T-helper 2 cell treated with Interferon-gamma antibody and Interleukin-4, amounts not matched to agents 5 μg/mL and 100 μg/mL, for 36 hours (primary cell): Measurements from ENCODE around the gene CA6.
A peak's percentile ranks its signal among the peaks of the same experiment; 100 is the strongest.
"Not testable (repeated sequence)": the region's sequence is repeated elsewhere in the genome, so short reads cannot be mapped to it uniquely, and the experiment has no call there.

Source experiments
- DNase-seq: peaks from one replicate; pipeline ENCODE4 v3.0.0; 2021; ENCODE audit warnings: low spot score
- H3K27ac Mint-ChIP-seq: one replicate; pipeline ENCODE4 v1.8.0; 2021; ENCODE audit warnings: mild to moderate bottlenecking, mixed read lengths
- H3K27me3 Mint-ChIP-seq: one replicate; pipeline ENCODE4 v1.8.0; 2021; ENCODE audit warnings: low read depth, mixed read lengths
- H3K36me3 Mint-ChIP-seq: one replicate; pipeline ENCODE4 v1.8.0; 2021; ENCODE audit warnings: low read depth, mixed read lengths
- H3K4me1 Mint-ChIP-seq: one replicate; pipeline ENCODE4 v1.8.0; 2021; ENCODE audit warnings: low read depth, mixed read lengths
- H3K4me3 Mint-ChIP-seq: one replicate; pipeline ENCODE4 v1.8.0; 2022; ENCODE audit warnings: mild to moderate bottlenecking, moderate library complexity, mixed read lengths
- H3K9me3 Mint-ChIP-seq: one replicate; pipeline ENCODE4 v1.8.0; 2021; ENCODE audit warnings: mixed read lengths

The CA6 gene

DNA sequence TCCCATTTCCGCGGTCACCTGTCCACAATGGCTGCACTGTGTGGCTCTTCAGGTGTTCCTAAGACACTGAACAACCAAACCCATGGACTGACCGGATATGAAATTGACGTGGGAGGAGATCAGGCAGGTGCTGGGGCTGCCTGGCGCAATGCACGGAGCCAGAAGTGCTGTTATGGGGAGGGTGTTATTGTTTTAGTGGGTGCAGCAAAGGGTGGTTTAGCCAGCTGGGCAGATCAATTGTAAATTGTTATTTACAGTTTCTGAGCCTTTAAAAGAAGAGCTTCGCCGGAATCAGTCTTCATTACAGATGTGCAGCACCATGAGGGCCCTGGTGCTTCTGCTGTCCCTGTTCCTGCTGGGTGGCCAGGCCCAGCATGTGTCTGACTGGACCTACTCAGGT, at the start of gene CA6:
Gene CA6, plus strand, starts transcription at position 301 of the 400 bp plus-strand sequence. Its CDS starts 19 bp downstream, at position 320.
- no peak for DNase-seq
- no peaks in the 10 kb centered on the region for H3K9me3 Mint-ChIP-seq
- peaks cover 3% of the 10 kb centered on the region for H3K36me3 Mint-ChIP-seq
- H3K27ac Mint-ChIP-seq: peak within 1 kb of the TSS; percentile 96
- H3K4me1 Mint-ChIP-seq: peaks cover 63% of the 10 kb centered on the region
- peak within 1 kb of the TSS; percentile 66 for H3K4me3 Mint-ChIP-seq
- no peaks in the 10 kb centered on the region for H3K27me3 Mint-ChIP-seq

- H3K27ac Mint-ChIP-seq, H3K4me3 Mint-ChIP-seq, DNase-seq, H3K9me3 Mint-ChIP-seq, H3K27me3 Mint-ChIP-seq: not testable (repeated sequence)
- Mint-ChIP-seq H3K4me1 (peaks cover 24% of the 10 kb centered on the region), H3K36me3 (peaks cover 18% of the 10 kb centered on the region)
These were observed 48.9 kb upstream of the CA6 start for GRCh38 chr1:8896775-8897174.

DNA sequence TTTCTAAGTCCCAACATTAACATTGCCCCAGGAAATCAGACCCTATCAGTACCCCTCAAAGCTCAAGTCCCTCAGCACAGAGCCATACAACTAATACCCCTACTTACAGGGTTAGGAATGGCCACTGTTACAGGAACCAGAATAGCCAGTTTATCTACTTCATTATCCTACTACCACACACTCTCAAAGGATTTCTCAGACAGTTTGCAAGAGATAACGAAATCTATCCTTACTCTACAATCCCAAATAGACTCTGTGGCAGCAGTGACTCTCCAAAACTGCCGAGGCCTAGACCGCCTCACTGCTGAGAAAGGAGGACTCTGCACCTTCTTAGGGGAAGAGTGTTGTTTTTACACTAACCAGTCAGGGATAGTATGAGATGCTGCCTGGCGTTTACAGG, 48.2 kb upstream of the CA6 start:
- not testable (repeated sequence) for H3K27me3 Mint-ChIP-seq, H3K27ac Mint-ChIP-seq, DNase-seq, H3K4me3 Mint-ChIP-seq, H3K9me3 Mint-ChIP-seq
- Mint-ChIP-seq H3K4me1 (peaks cover 25% of the 10 kb centered on the region), H3K36me3 (peaks cover 19% of the 10 kb centered on the region)

GRCh38 chr1:8898418-8898817, 47.2 kb upstream of the CA6 start:
- peaks cover 19% of the 10 kb centered on the region for H3K36me3 Mint-ChIP-seq
- H3K4me3 Mint-ChIP-seq: peak overlapping the region; percentile 57
- H3K27ac Mint-ChIP-seq: peak overlapping the region; percentile 96

DNA sequence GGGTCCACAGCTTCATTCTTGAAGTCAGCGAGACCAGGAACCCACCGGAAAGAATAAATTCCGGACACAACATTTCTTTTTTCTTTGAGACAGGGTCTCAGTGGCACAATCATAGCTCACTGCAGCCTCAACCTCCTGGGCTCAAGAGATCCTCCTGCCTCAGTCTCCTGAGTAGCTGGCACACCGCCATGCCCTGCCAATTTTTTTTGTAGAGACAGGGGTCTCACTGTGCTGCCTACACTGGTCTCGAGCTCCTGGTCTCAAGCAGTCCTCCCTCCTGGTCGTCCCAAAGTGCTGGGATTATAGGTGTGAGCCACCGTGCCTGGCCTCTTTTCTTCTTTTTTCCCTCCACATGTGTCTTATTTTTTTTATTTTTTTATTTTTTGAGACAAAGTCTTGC, 46.6 kb upstream of the CA6 start:
- peaks cover 19% of the 10 kb centered on the region for H3K36me3 Mint-ChIP-seq
- no peak for DNase-seq
- H3K27me3 Mint-ChIP-seq: no peaks in the 10 kb centered on the region
- peaks cover 10% of the 10 kb centered on the region for H3K9me3 Mint-ChIP-seq
- peaks cover 32% of the 10 kb centered on the region for H3K4me1 Mint-ChIP-seq
- no peak overlapping the region for H3K4me3 Mint-ChIP-seq
- H3K27ac Mint-ChIP-seq: peak overlapping the region; percentile 96

More at GRCh38 chr1:8898418-8898817, 47.2 kb upstream of the CA6 start:
- DNase-seq, H3K9me3 Mint-ChIP-seq, H3K27me3 Mint-ChIP-seq: not testable (repeated sequence)
- H3K4me1 Mint-ChIP-seq: peaks cover 29% of the 10 kb centered on the region

- peak overlapping the region; percentile 96 for H3K27ac Mint-ChIP-seq
- H3K36me3 Mint-ChIP-seq: peaks cover 19% of the 10 kb centered on the region
- not testable (repeated sequence) for H3K27me3 Mint-ChIP-seq, H3K4me3 Mint-ChIP-seq, H3K9me3 Mint-ChIP-seq, DNase-seq
- H3K4me1 Mint-ChIP-seq: peaks cover 32% of the 10 kb centered on the region
These were observed 45.0 kb upstream of the CA6 start for GRCh38 chr1:8900684-8901083.

DNA sequence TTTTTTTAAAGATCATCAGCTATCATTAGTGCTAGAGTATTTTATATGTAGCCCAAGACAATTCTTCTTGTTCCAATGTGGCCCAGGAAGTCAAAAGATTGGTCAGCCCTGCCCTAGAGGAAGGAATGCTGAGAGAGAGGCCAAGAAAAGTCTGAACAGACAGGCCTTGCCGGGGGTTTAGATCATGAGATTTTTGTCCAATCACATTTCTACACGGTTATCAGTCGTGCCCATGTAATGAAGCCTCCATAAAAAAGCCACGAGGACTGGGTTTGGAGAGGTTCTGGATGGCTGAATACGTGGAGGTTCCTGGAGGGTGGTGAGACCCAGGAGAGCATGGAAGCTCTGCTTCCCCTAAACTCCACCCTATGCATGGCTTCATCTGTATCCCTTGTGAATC, 42.9 kb upstream of the CA6 start:
- Mint-ChIP-seq H3K4me1 (peaks cover 37% of the 10 kb centered on the region), H3K27me3 (no peaks in the 10 kb centered on the region), H3K9me3 (peaks cover 10% of the 10 kb centered on the region), H3K4me3 (no peak overlapping the region), H3K36me3 (peaks cover 19% of the 10 kb centered on the region), H3K27ac (peak overlapping the region; percentile 69)
- DNase-seq: no peak

- H3K36me3 Mint-ChIP-seq: peaks cover 14% of the 10 kb centered on the region
- peaks cover 7% of the 10 kb centered on the region for H3K9me3 Mint-ChIP-seq
- peaks cover 38% of the 10 kb centered on the region for H3K4me1 Mint-ChIP-seq
- H3K27me3 Mint-ChIP-seq: no peaks in the 10 kb centered on the region
- no peak overlapping the region for H3K4me3 Mint-ChIP-seq
- peak; percentile 37 for DNase-seq
- H3K27ac Mint-ChIP-seq: no peak overlapping the region
These were observed 42.3 kb upstream of the CA6 start for GRCh38 chr1:8903410-8903809.

DNA sequence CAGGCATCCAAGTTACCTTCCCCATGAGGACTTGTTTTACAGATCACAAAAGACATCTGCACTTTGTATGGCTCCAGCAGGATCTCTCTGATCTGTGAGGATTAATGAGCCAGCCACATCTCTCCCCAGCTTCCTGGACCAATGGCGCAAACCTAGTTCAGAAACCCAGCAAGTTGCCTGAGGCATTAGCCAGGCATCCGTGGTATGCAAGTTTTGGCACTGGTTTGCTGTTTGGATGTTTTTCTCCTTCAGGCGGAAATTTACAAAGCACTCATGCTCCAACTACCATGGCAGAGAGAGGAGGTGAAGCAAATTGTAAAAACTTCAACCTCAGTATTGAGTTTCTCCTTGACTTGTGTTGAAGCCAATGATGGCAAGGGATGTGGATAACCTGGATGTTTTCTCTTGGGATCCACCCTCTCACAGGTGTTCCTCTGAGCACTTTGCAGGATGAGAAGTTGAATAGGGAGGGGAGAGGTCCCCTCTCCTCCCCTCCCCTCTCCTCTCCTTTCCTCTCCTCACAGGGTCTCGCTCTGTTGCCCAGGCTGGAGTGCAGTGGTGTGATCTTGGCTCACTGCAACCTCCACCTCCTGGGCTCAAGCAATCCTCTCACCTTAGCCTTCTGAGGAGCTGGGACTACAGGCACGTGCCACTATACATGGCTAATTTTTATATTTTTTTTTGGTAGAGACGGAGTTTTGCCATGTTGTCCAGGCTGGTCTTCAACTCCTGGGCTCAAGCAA, 41.6 kb upstream of the CA6 start:
- H3K36me3 Mint-ChIP-seq: peaks cover 9% of the 10 kb centered on the region
- H3K9me3 Mint-ChIP-seq: peaks cover 3% of the 10 kb centered on the region
- H3K4me1 Mint-ChIP-seq: peaks cover 34% of the 10 kb centered on the region
- H3K4me3 Mint-ChIP-seq: no peak overlapping the region
- DNase-seq: no peak
- no peaks in the 10 kb centered on the region for H3K27me3 Mint-ChIP-seq
- peak overlapping the region; percentile 17 for H3K27ac Mint-ChIP-seq

- Mint-ChIP-seq H3K36me3 (peaks cover 5% of the 10 kb centered on the region), H3K27ac (peak overlapping the region; percentile 33), H3K4me3 (no peak overlapping the region), H3K27me3 (peaks cover 3% of the 10 kb centered on the region), H3K4me1 (peaks cover 30% of the 10 kb centered on the region), H3K9me3 (peaks cover 3% of the 10 kb centered on the region)
- no peak for DNase-seq
These were observed 40.0 kb upstream of the CA6 start for GRCh38 chr1:8905582-8906191.

DNA sequence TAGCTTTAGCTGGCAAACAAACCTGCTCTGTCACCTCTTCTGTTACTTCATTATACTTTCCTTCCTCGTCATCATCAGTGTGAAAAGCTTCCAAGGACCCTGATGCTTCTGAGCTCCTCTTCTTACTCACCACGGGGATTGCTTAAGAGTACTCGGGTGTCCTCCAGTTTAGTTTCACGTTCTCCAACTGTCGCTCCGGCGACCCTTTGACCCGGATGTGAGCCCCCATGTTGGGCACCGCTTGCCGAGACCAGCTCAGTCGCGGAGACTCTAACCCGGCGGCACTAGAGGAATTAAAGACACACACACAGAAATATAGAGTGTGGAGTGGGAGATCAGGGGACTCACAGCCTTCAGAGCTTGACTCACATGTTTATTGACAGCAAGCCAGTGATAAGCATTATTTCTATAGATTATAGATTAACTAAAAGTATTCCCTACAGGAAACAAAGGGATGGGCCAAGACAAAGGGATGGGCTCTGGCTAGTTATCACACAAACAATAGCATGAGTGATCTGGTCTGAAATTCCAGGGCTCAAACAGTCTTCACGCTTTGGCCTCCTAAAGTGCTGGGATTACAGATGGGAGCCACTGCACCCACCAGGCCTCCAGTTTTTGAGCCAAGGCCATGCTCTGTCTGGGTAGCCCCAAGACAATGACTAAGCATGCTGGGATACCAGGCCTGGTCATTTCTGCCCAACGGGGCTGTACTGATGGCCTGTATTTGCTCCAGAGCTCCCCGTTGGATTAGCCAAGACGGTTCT, 37.1 kb upstream of the CA6 start:
- H3K4me3 Mint-ChIP-seq: no peak overlapping the region
- H3K27me3 Mint-ChIP-seq: peaks cover 3% of the 10 kb centered on the region
- no peaks in the 10 kb centered on the region for H3K36me3 Mint-ChIP-seq
- no peak overlapping the region for H3K27ac Mint-ChIP-seq
- no peaks in the 10 kb centered on the region for H3K9me3 Mint-ChIP-seq
- DNase-seq: no peak
- peaks cover 24% of the 10 kb centered on the region for H3K4me1 Mint-ChIP-seq

DNA sequence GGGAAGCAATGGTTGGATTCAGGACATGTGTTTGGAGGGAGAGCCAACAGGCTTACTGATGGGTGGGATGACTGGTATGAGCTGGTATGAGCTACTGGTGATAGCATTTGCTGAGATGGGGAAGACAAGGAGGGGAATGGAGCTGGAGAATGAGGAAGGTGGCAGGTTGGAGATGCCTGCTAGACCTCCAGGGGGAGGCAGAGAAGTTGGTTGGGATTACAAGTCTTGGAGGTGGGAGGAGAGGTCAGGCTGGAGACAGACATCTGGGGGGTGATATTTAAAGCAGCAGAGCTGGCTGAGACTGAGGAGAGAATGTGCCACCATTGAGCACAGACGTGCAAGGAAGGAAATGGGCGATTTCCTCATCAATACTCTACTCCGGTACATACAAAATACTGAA, 35.3 kb upstream of the CA6 start:
- Mint-ChIP-seq H3K4me3 (no peak overlapping the region), H3K9me3 (no peaks in the 10 kb centered on the region), H3K27me3 (peaks cover 5% of the 10 kb centered on the region), H3K27ac (peak overlapping the region; percentile 60), H3K4me1 (peaks cover 24% of the 10 kb centered on the region), H3K36me3 (no peaks in the 10 kb centered on the region)
- no peak for DNase-seq

DNA sequence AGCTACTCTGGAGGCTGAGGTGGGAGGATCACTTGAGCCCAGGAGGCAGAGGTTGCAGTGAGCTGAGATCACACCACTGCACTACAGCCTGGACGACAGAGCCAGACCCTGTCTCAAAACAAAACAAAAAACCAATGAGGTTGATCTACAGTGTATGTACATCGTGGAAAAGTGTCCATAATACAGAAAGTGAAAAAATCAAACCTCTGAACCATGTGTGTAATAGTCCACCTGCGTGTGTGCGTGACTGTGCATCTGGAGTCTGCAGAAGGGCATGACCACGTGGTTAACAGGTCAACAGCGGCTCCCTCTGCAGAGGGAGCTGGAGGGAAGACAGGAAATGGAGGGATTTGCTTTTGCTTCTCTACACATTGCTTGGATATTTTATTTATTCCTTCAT, 34.8 kb upstream of the CA6 start:
- no peaks in the 10 kb centered on the region for H3K36me3 Mint-ChIP-seq
- DNase-seq: no peak
- peaks cover 20% of the 10 kb centered on the region for H3K4me1 Mint-ChIP-seq
- no peaks in the 10 kb centered on the region for H3K9me3 Mint-ChIP-seq
- H3K27ac Mint-ChIP-seq: no peak overlapping the region
- peaks cover 5% of the 10 kb centered on the region for H3K27me3 Mint-ChIP-seq
- no peak overlapping the region for H3K4me3 Mint-ChIP-seq
